ENCODE data around the gene LSAMP.

LSAMP gene

GRCh38 chr3:116059421-116060096 lies 385.7 kb downstream of the LSAMP start:
- DNase-seq = no peak

GRCh38 chr3:116058844-116059243 lies 386.4 kb downstream of the LSAMP start:
- DNase-seq = no peak

- no peak for DNase-seq
These were observed 387.8 kb downstream of the LSAMP start for GRCh38 chr3:116057400-116058006.

- DNase-seq = no peak
These were observed 389.0 kb downstream of the LSAMP start for GRCh38 chr3:116056280-116056679.

- no peak for DNase-seq
These were observed 392.3 kb downstream of the LSAMP start for GRCh38 chr3:116053017-116053416.

GRCh38 chr3:116052602-116053001 lies 392.7 kb downstream of the LSAMP start:
- DNase-seq = no peak

GRCh38 chr3:116051586-116051985 lies 393.7 kb downstream of the LSAMP start:
- no peak for DNase-seq

GRCh38 chr3:116051040-116051439 lies 394.2 kb downstream of the LSAMP start:
- DNase-seq = no peak

GRCh38 chr3:116050311-116050915 lies 394.9 kb downstream of the LSAMP start:
- no peak for DNase-seq

GRCh38 chr3:116048991-116049390 lies 396.3 kb downstream of the LSAMP start:
- no peak for DNase-seq

GRCh38 chr3:116046350-116046749 lies 398.9 kb downstream of the LSAMP start:
- DNase-seq = no peak

- DNase-seq = no peak
These were observed 400.0 kb downstream of the LSAMP start for GRCh38 chr3:116045314-116045713.

- no peak for DNase-seq
These were observed 405.1 kb downstream of the LSAMP start for GRCh38 chr3:116040152-116040551.

GRCh38 chr3:116039651-116039985 lies 405.7 kb downstream of the LSAMP start:
- no peak for DNase-seq

- DNase-seq = no peak
These were observed 406.2 kb downstream of the LSAMP start for GRCh38 chr3:116038968-116039650.

GRCh38 chr3:116037954-116038911 lies 407.1 kb downstream of the LSAMP start:
- DNase-seq = no peak

- DNase-seq = no peak
These were observed 409.9 kb downstream of the LSAMP start for GRCh38 chr3:116035429-116035828.

GRCh38 chr3:116034794-116035193 lies 410.5 kb downstream of the LSAMP start:
- no peak for DNase-seq

- DNase-seq = no peak
These were observed 411.2 kb downstream of the LSAMP start for GRCh38 chr3:116034086-116034485.

- DNase-seq = no peak
These were observed 411.8 kb downstream of the LSAMP start for GRCh38 chr3:116033516-116033915.

GRCh38 chr3:116032176-116032575 lies 413.1 kb downstream of the LSAMP start:
- DNase-seq = no peak

Measured in amygdala (tissue), 56 donors.